NB4 (cell line): ENCODE results near the gene LIFR.

ENCODE experiments used
- POLR2A ChIP-seq: IDR thresholded peaks from 2 replicates; pipeline ENCODE4 v1.6.1; 2011; ENCODE audit warnings: mild to moderate bottlenecking; ENCODE audit not compliant: insufficient read length; ENCODE audit errors: extremely low read depth
- TF ChIP-seq, protein P1 (sequence below): IDR thresholded peaks from one replicate; pipeline ENCODE4 v1.5.1; 2012; ENCODE audit warnings: low read depth, low read length
- TF ChIP-seq, protein P2 (sequence below): IDR thresholded peaks from 2 replicates; pipeline ENCODE4 v1.6.1; 2011; ENCODE audit warnings: low read depth, low read length

DNA sequence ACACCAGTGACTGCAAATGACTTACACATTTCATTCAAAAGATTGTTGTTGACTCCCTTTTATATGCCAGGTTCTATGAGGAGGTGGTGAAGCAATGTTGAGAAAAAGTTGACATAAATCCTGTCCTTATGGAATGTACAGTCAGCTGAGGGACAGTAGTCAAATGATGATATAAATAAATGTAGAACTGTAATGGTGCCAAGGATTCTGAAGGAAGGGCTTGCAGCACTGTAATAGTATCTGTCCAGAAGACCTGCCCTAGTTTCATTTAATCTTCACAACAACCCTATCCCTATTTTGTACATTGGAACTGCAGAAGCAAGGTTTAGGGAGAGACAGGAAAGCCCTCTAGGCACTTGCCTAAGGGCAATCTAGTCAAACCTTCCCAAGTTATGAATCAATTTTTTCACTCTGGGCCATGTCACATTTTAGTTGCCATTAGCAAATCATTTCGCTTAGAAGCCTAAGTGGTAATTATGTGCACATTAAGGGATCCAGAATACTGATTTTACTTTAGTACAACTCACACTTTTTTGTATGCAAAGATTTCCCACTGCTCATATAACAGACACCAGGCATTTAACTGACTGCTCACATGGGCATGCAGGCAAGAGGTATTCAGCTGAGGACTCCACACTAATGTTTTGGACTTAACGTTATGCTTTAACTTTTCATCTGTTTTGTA lies 34.5 kb upstream of the LIFR start:
- no peak for TF ChIP-seq POLR2A
- TF ChIP-seq, protein P1, sequence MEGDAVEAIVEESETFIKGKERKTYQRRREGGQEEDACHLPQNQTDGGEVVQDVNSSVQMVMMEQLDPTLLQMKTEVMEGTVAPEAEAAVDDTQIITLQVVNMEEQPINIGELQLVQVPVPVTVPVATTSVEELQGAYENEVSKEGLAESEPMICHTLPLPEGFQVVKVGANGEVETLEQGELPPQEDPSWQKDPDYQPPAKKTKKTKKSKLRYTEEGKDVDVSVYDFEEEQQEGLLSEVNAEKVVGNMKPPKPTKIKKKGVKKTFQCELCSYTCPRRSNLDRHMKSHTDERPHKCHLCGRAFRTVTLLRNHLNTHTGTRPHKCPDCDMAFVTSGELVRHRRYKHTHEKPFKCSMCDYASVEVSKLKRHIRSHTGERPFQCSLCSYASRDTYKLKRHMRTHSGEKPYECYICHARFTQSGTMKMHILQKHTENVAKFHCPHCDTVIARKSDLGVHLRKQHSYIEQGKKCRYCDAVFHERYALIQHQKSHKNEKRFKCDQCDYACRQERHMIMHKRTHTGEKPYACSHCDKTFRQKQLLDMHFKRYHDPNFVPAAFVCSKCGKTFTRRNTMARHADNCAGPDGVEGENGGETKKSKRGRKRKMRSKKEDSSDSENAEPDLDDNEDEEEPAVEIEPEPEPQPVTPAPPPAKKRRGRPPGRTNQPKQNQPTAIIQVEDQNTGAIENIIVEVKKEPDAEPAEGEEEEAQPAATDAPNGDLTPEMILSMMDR, result no peak
- TF ChIP-seq, protein P2, sequence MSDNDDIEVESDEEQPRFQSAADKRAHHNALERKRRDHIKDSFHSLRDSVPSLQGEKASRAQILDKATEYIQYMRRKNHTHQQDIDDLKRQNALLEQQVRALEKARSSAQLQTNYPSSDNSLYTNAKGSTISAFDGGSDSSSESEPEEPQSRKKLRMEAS, result no peak
